ENCODE results near the gene VWA1.

The VWA1 gene

DNA sequence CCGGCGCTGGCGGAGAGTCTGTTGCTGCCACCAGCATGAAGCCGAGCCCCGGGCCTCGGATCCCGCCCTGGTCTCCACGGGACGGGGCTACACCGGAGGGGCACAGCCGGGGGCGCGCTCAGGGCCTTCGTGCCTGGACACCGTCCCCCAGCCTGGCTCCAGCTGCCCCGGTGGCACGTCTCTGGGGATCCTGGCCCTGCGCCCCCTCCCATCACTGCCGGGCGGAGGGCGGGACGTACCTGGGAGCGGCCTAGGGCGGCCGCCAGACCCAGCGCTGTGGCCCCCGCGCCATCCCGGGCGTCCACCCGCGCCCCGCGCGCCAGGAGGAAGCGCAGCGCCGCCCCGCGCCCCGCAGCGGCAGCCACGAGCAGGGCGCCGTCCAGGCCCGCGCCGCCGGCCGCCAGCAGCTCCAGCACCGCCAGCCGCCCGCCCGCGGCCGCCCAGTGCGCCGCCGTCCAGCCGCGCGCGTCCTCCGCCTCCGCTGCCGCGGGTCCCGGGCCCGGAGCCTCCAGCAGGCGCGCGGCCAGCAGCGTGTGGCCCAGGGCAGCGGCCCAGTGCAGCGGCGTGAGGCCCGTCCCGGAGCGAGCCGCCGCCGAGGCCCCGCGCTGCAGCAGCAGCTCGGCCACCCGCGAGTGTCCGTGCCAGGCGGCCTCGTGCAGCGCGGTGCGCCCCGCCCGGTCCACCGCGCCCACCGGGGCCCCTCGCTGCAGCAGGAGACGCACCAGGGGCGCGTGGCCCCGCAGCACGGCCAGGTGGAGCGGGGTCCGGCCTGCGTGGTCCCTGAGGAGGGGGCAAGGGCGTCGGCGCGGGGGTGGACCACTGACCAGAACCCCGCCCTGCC is 15.5 kb upstream of the VWA1 start:
- H3K4me3 ChIP-seq (ENCODE audit: low read depth, low read length) = no peak overlapping the region
- ChIA-PET POLR2A (no interaction called here), CTCF (no interaction called here)
- H3K36me3 ChIP-seq (ENCODE audit: control insufficient read depth in 2 of 2, insufficient read depth in 1 of 2, low read length in 2 of 2) = no peaks in the 10 kb centered on the region
- TF ChIP-seq ZNF169 (tag by site-specific recombination; IDR thresholded peaks at IDR 0.05) (no peak), ZNF423 (tag by site-specific recombination; IDR thresholded peaks at IDR 0.05) (no peak), TSHZ1 (tag by site-specific recombination; IDR thresholded peaks at IDR 0.05; ENCODE audit: borderline replicate concordance) (no peak), GLIS2 (tag by site-specific recombination; IDR thresholded peaks at IDR 0.05) (no peak), ZFP37 (tag by site-specific recombination; IDR thresholded peaks at IDR 0.05) (no peak), ZNF777 (tag by site-specific recombination; IDR thresholded peaks at IDR 0.05; ENCODE audit: borderline replicate concordance) (no peak), ZNF10 (tag by site-specific recombination; IDR thresholded peaks at IDR 0.05) (no peak), ZNF664 (tag by site-specific recombination; IDR thresholded peaks at IDR 0.05) (no peak), ZNF660 (tag by site-specific recombination; IDR thresholded peaks at IDR 0.05) (no peak), ZNF16 (tag by site-specific recombination; IDR thresholded peaks at IDR 0.05; ENCODE audit: low read depth) (no peak)
- TF ChIP-seq, protein P1, sequence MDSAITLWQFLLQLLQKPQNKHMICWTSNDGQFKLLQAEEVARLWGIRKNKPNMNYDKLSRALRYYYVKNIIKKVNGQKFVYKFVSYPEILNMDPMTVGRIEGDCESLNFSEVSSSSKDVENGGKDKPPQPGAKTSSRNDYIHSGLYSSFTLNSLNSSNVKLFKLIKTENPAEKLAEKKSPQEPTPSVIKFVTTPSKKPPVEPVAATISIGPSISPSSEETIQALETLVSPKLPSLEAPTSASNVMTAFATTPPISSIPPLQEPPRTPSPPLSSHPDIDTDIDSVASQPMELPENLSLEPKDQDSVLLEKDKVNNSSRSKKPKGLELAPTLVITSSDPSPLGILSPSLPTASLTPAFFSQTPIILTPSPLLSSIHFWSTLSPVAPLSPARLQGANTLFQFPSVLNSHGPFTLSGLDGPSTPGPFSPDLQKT (IDR thresholded peaks at IDR 0.05; ENCODE audit: borderline replicate concordance, low read depth, low read length) = no peak
- H3K9me3 ChIP-seq (ENCODE audit: control insufficient read depth, insufficient read depth, low read depth, low read length) = no peaks in the 10 kb centered on the region
- H3K27ac ChIP-seq (ENCODE audit: extremely low read depth, low read depth, low read length) = no peak overlapping the region
- H3K4me1 ChIP-seq (ENCODE audit: control insufficient read depth, insufficient read depth, low read length) = no peaks in the 10 kb centered on the region

GRCh38 chr1:1420654-1421141 is 14.8 kb upstream of the VWA1 start:
- CTCF ChIA-PET = no interaction called here
- H3K9me3 ChIP-seq (ENCODE audit: control insufficient read depth, insufficient read depth, low read depth, low read length) = no peaks in the 10 kb centered on the region
- H3K36me3 ChIP-seq (ENCODE audit: control insufficient read depth in 2 of 2, insufficient read depth in 1 of 2, low read length in 2 of 2) = no peaks in the 10 kb centered on the region
- POLR2A ChIA-PET = no interaction called here
- H3K27ac ChIP-seq (ENCODE audit: extremely low read depth, low read depth, low read length) = no peak overlapping the region
- H3K4me3 ChIP-seq (ENCODE audit: low read depth, low read length) = no peak overlapping the region
- no peak for TF ChIP-seq ZNF548 (tag by site-specific recombination; IDR thresholded peaks at IDR 0.05)
- TF ChIP-seq KLF8 (tag by site-specific recombination; IDR thresholded peaks at IDR 0.05) = 0 out of 2 replicates have a peak, but pooled peaks have one; percentile 30
- no peak for TF ChIP-seq ZFP69B (tag by site-specific recombination; IDR thresholded peaks at IDR 0.05)
- TF ChIP-seq, protein P2, sequence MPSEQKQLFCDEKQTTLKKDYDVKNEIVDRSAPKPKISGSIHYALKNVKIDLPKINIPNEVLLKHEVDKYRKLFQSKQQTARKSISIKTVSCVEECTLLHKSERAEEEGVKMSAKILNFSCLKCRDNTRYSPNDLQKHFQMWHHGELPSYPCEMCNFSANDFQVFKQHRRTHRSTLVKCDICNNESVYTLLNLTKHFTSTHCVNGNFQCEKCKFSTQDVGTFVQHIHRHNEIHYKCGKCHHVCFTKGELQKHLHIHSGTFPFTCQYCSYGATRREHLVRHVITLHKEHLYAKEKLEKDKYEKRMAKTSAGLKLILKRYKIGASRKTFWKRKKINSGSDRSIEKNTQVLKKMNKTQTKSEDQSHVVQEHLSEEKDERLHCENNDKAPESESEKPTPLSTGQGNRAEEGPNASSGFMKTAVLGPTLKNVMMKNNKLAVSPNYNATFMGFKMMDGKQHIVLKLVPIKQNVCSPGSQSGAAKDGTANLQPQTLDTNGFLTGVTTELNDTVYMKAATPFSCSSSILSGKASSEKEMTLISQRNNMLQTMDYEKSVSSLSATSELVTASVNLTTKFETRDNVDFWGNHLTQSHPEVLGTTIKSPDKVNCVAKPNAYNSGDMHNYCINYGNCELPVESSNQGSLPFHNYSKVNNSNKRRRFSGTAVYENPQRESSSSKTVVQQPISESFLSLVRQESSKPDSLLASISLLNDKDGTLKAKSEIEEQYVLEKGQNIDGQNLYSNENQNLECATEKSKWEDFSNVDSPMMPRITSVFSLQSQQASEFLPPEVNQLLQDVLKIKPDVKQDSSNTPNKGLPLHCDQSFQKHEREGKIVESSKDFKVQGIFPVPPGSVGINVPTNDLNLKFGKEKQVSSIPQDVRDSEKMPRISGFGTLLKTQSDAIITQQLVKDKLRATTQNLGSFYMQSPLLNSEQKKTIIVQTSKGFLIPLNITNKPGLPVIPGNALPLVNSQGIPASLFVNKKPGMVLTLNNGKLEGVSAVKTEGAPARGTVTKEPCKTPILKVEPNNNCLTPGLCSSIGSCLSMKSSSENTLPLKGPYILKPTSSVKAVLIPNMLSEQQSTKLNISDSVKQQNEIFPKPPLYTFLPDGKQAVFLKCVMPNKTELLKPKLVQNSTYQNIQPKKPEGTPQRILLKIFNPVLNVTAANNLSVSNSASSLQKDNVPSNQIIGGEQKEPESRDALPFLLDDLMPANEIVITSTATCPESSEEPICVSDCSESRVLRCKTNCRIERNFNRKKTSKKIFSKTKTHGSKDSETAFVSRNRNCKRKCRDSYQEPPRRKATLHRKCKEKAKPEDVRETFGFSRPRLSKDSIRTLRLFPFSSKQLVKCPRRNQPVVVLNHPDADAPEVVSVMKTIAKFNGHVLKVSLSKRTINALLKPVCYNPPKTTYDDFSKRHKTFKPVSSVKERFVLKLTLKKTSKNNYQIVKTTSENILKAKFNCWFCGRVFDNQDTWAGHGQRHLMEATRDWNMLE (tag by site-specific recombination; conservative IDR thresholded peaks at IDR 0.05; ENCODE audit: low read depth) = no peak
- TF ChIP-seq KLF7 (tag by site-specific recombination; IDR thresholded peaks at IDR 0.05; ENCODE audit: borderline replicate concordance) = no peak
- H3K4me1 ChIP-seq (ENCODE audit: control insufficient read depth, insufficient read depth, low read length) = no peaks in the 10 kb centered on the region
